Measurements from ENCODE around the gene CTBP2.

The CTBP2 gene

GRCh38 chr10:125043841-125044658 is 116.3 kb downstream of the CTBP2 start:
- DNase-seq (ENCODE audit: low read depth): no peak

GRCh38 chr10:125041856-125042506 is 118.4 kb downstream of the CTBP2 start:
- no peak for DNase-seq (ENCODE audit: low read depth)

- DNase-seq (ENCODE audit: low read depth): no peak
Measured at GRCh38 chr10:125039354-125039769, 121.0 kb downstream of the CTBP2 start.

- DNase-seq (ENCODE audit: low read depth): no peak
Measured at GRCh38 chr10:125038637-125039036, 121.7 kb downstream of the CTBP2 start.

GRCh38 chr10:125037145-125037877 is 123.1 kb downstream of the CTBP2 start:
- DNase-seq (ENCODE audit: low read depth): no peak

- no peak for DNase-seq (ENCODE audit: low read depth)
Measured at GRCh38 chr10:125035588-125036295, 124.6 kb downstream of the CTBP2 start.

GRCh38 chr10:125035136-125035535 is 125.2 kb downstream of the CTBP2 start:
- DNase-seq (ENCODE audit: low read depth): peak; percentile 94

- DNase-seq (ENCODE audit: low read depth): no peak
Measured at GRCh38 chr10:125034675-125035074, 125.7 kb downstream of the CTBP2 start.

GRCh38 chr10:125033146-125033924 is 127.0 kb downstream of the CTBP2 start:
- DNase-seq (ENCODE audit: low read depth): no peak

- no peak for DNase-seq (ENCODE audit: low read depth)
Measured at GRCh38 chr10:125032474-125033020, 127.8 kb downstream of the CTBP2 start.

- DNase-seq (ENCODE audit: low read depth): no peak
Measured at GRCh38 chr10:125030567-125031197, 129.7 kb downstream of the CTBP2 start.

GRCh38 chr10:125029584-125030242 is 130.7 kb downstream of the CTBP2 start:
- no peak for DNase-seq (ENCODE audit: low read depth)

GRCh38 chr10:125027871-125028869 is 132.2 kb downstream of the CTBP2 start:
- no peak for DNase-seq (ENCODE audit: low read depth)

GRCh38 chr10:125026974-125027735 is 133.2 kb downstream of the CTBP2 start:
- DNase-seq (ENCODE audit: low read depth): no peak

- no peak for DNase-seq (ENCODE audit: low read depth)
Measured at GRCh38 chr10:125026036-125026931, 134.1 kb downstream of the CTBP2 start.

- DNase-seq (ENCODE audit: low read depth): no peak
Measured at GRCh38 chr10:125025341-125025740, 135.0 kb downstream of the CTBP2 start.

All from GM04503 (cell line).